ENCODE data around the gene CCDC51. TPM values are rescaled to one million over a fixed set of nuclear protein-coding genes. Genes with fewer than 3 reads are reported as not detected.

The CCDC51 gene
- total and polyA plus RNA-seq, 7 experiments from 2014 or later: 3.6 to 16.5 (median 7.1) TPM

- no peaks in the 10 kb centered on the region for H3K27me3 ChIP-seq (ENCODE audit: control insufficient read depth in 2 of 2, insufficient read depth in 2 of 2, low read length in 2 of 2)
- Mint-ChIP-seq H3K27ac (peak overlapping the region in 1 of 9 donors; percentile 21), H3K36me3 (no peaks in the 10 kb centered on the region), H3K9me3 (no peaks in the 10 kb centered on the region), H3K27me3 (no peaks in the 10 kb centered on the region), H3K4me1 (no peaks in the 10 kb centered on the region), H3K4me3 (no peak overlapping the region)
- ATAC-seq (no peak), DNase-seq (peak in 2 of 9 donors; percentile 2 to 15)
- H3K4me1 ChIP-seq (ENCODE audit: control insufficient read depth in 2 of 2, insufficient read depth in 2 of 2, low read length in 2 of 2): no peaks in the 10 kb centered on the region
- no peak overlapping the region for H3K4me3 ChIP-seq (ENCODE audit: low read length)
- no peaks in the 10 kb centered on the region for H3K9me3 ChIP-seq (ENCODE audit: control insufficient read depth in 2 of 3, low read length in 3 of 3)
- no peaks in the 10 kb centered on the region for H3K36me3 ChIP-seq (ENCODE audit: control insufficient read depth in 2 of 3, insufficient read depth in 3 of 3, low read length in 3 of 3)
- CTCF ChIA-PET: interaction anchor here (2.3 to 2.4 kb wide), 2 partner anchors 29 to 152 kb away, joined by 7 to 12 read pairs; no protein-coding TSS in a partner anchor
- intact Hi-C loops (cut with micrococcal nuclease): no loop called here
- POLR2A ChIA-PET: interaction anchor here (0.6 to 1.1 kb wide), 2 partner anchors 26 to 60 kb away, joined by 3 read pairs; a partner anchor contains a TSS
- no peak overlapping the region for H3K27ac ChIP-seq (ENCODE audit: low read depth, low read length)
Measured at GRCh38 chr3:48406443-48407431, 33.2 kb downstream of the CCDC51 start.

DNA sequence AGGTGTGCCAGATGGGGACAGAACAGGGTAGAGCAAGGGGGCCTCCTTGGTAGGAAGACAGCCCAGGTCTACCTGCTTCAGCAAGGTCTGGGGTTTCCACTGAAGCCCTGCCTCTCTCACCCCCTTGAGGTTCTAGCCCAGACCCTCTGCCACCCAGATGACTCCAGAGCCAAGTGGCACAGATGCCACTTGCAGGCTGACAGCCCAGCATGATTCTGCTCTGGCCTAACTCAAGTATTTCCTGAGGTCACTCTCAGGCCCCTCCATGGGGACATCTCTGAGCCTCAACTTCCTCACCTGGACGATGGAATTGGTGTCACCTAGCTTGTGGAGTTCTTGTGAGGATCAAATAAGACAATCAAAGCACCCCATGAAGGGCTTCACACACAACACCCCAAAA, 33.9 kb downstream of the CCDC51 start:
- Mint-ChIP-seq H3K4me1 (peaks cover 0 to under 1% (median 0%) of the 10 kb centered on the region in 7 donors), H3K36me3 (no peaks in the 10 kb centered on the region), H3K9me3 (no peaks in the 10 kb centered on the region), H3K4me3 (no peak overlapping the region), H3K27me3 (no peaks in the 10 kb centered on the region), H3K27ac (peak overlapping the region in 2 of 9 donors; percentile 7 to 21)
- H3K4me1 ChIP-seq (ENCODE audit: control insufficient read depth in 2 of 2, insufficient read depth in 2 of 2, low read length in 2 of 2): no peaks in the 10 kb centered on the region
- no peak overlapping the region for H3K27ac ChIP-seq (ENCODE audit: low read depth, low read length)
- no peaks in the 10 kb centered on the region for H3K9me3 ChIP-seq (ENCODE audit: control insufficient read depth in 2 of 3, low read length in 3 of 3)
- ChIA-PET CTCF (no interaction called here), POLR2A (interaction anchor here (0.6 kb wide), 1 partner anchor 27 kb away, joined by 3 read pairs; no protein-coding TSS in a partner anchor)
- DNase-seq: peak in 1 of 9 donors; percentile 3
- no peak overlapping the region for H3K4me3 ChIP-seq (ENCODE audit: low read length)
- no peaks in the 10 kb centered on the region for H3K27me3 ChIP-seq (ENCODE audit: control insufficient read depth in 2 of 2, insufficient read depth in 2 of 2, low read length in 2 of 2)
- no peak for ATAC-seq
- intact Hi-C loops (cut with micrococcal nuclease): no loop called here
- H3K36me3 ChIP-seq (ENCODE audit: control insufficient read depth in 2 of 3, insufficient read depth in 3 of 3, low read length in 3 of 3): no peaks in the 10 kb centered on the region

- no peak for ATAC-seq
- no peaks in the 10 kb centered on the region for H3K36me3 Mint-ChIP-seq
- CTCF ChIA-PET: interaction anchor here (1.1 to 2.4 kb wide), 2 partner anchors 30 to 34 kb away, joined by 4 to 13 read pairs; partner anchors contain the start of genes CCDC51 and TMA7
- H3K27me3 Mint-ChIP-seq: no peaks in the 10 kb centered on the region
- H3K4me3 Mint-ChIP-seq: no peak overlapping the region
- H3K4me1 ChIP-seq (ENCODE audit: control insufficient read depth in 2 of 2, insufficient read depth in 2 of 2, low read length in 2 of 2): no peaks in the 10 kb centered on the region
- H3K9me3 ChIP-seq (ENCODE audit: control insufficient read depth in 2 of 3, low read length in 3 of 3): no peaks in the 10 kb centered on the region
- H3K27ac ChIP-seq (ENCODE audit: low read depth, low read length): no peak overlapping the region
- intact Hi-C loops (cut with micrococcal nuclease): no loop called here
- no peaks in the 10 kb centered on the region for H3K36me3 ChIP-seq (ENCODE audit: control insufficient read depth in 2 of 3, insufficient read depth in 3 of 3, low read length in 3 of 3)
- no peaks in the 10 kb centered on the region for H3K9me3 Mint-ChIP-seq
- DNase-seq: peak in 1 of 9 donors; percentile 16
- H3K4me1 Mint-ChIP-seq: peaks cover 0 to 3% (median 0%) of the 10 kb centered on the region in 7 donors
- H3K4me3 ChIP-seq (ENCODE audit: low read length): no peak overlapping the region
- H3K27ac Mint-ChIP-seq: no peak overlapping the region
- POLR2A ChIA-PET: no interaction called here
- H3K27me3 ChIP-seq (ENCODE audit: control insufficient read depth in 2 of 2, insufficient read depth in 2 of 2, low read length in 2 of 2): no peaks in the 10 kb centered on the region
Measured at GRCh38 chr3:48405343-48405881, 34.5 kb downstream of the CCDC51 start.

- Mint-ChIP-seq H3K4me3 (no peak overlapping the region), H3K4me1 (peaks cover 0 to 3% (median 0%) of the 10 kb centered on the region in 7 donors), H3K27ac (no peak overlapping the region)
Measured at GRCh38 chr3:48404440-48405342, 35.2 kb downstream of the CCDC51 start.

DNA sequence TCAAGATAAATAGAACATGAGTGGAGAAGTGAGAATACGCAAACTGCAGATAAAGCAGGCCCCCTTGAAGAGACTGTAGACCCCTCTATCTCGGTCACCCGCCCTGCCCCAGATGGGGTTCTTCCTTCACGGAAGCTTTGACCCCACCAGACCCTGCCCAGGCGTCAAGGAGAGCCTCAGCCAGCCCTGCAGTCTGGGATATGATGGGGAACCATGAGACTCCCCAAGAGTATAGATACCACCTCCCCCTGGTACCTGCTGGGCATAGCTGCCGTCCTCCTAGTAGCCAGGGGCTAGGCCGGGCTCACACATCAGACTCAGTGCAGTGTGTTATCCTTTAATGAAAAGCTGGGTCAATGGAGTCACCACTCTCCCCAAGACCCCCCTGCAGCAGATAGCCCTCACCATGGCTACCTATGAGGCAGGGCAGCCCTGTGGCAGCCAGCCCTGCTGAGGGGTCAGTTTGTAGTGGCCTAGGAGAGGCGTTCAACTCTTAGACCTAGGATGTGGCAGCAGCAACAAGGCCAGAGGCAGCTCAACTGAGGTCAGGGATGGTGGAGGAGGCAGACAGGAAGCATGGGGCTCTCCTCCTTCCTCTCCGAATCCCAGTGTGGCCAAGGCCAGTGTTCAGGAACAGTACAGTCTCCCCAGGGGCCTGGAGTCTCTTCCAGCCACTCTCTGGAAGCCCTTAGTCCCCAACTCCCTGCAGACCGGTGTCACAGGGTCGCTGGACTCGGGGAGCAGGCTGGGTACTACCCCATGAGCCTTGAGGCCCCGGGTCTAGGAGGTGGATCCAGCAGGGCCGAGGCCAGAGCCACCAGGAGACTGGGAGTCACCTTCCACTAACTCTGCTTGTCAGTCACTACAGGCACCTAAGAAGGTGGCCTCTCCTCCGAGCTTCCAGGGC, 36.1 kb downstream of the CCDC51 start:
- Histone ChIP-seq H3K9me3 (ENCODE audit: control insufficient read depth in 2 of 3, low read length in 3 of 3) (no peaks in the 10 kb centered on the region), H3K4me3 (ENCODE audit: low read length) (no peak overlapping the region), H3K27me3 (ENCODE audit: control insufficient read depth in 2 of 2, insufficient read depth in 2 of 2, low read length in 2 of 2) (no peaks in the 10 kb centered on the region), H3K4me1 (ENCODE audit: control insufficient read depth in 2 of 2, insufficient read depth in 2 of 2, low read length in 2 of 2) (no peaks in the 10 kb centered on the region), H3K36me3 (ENCODE audit: control insufficient read depth in 2 of 3, insufficient read depth in 3 of 3, low read length in 3 of 3) (no peaks in the 10 kb centered on the region), H3K27ac (ENCODE audit: low read depth, low read length) (no peak overlapping the region)
- ChIA-PET CTCF (interaction anchor here (1.1 to 5.8 kb wide), 3 partner anchors 31 to 145 kb away, joined by 4 to 187 read pairs (median 13); partner anchors contain the start of genes CCDC51 and TMA7), POLR2A (interaction anchor here (0.6 kb wide), 1 partner anchor 17 kb away, joined by 6 read pairs; no protein-coding TSS in a partner anchor)
- Mint-ChIP-seq H3K4me3 (no peak overlapping the region), H3K27ac (no peak overlapping the region), H3K4me1 (peaks cover 0 to 3% (median 0%) of the 10 kb centered on the region in 7 donors), H3K36me3 (no peaks in the 10 kb centered on the region), H3K9me3 (no peaks in the 10 kb centered on the region), H3K27me3 (peaks cover 0 to 5% (median 0%) of the 10 kb centered on the region in 5 donors)
- ATAC-seq (no peak), DNase-seq (peak in 1 of 9 donors; percentile 17)
- intact Hi-C loops (cut with micrococcal nuclease): no loop called here

More at GRCh38 chr3:48404440-48405342, 35.2 kb downstream of the CCDC51 start:
- DNase-seq (peak in 2 of 9 donors; percentile 4 to 12), ATAC-seq (no peak)
- Mint-ChIP-seq H3K36me3 (no peaks in the 10 kb centered on the region), H3K27me3 (peaks cover 0 to 1% (median 0%) of the 10 kb centered on the region in 5 donors), H3K9me3 (no peaks in the 10 kb centered on the region)
- Histone ChIP-seq H3K9me3 (ENCODE audit: control insufficient read depth in 2 of 3, low read length in 3 of 3) (no peaks in the 10 kb centered on the region), H3K36me3 (ENCODE audit: control insufficient read depth in 2 of 3, insufficient read depth in 3 of 3, low read length in 3 of 3) (no peaks in the 10 kb centered on the region), H3K4me3 (ENCODE audit: low read length) (no peak overlapping the region), H3K27ac (ENCODE audit: low read depth, low read length) (no peak overlapping the region), H3K4me1 (ENCODE audit: control insufficient read depth in 2 of 2, insufficient read depth in 2 of 2, low read length in 2 of 2) (no peaks in the 10 kb centered on the region), H3K27me3 (ENCODE audit: control insufficient read depth in 2 of 2, insufficient read depth in 2 of 2, low read length in 2 of 2) (no peaks in the 10 kb centered on the region)
- ChIA-PET POLR2A (no interaction called here), CTCF (interaction anchor here (1.1 to 2.4 kb wide), 2 partner anchors 31 to 35 kb away, joined by 4 to 13 read pairs; partner anchors contain the start of genes CCDC51 and TMA7)
- intact Hi-C loops (cut with micrococcal nuclease): no loop called here

All from naive thymus-derived CD4-positive, alpha-beta T cell (primary cell).